Posterior cingulate gyrus (tissue), 11 donors: ENCODE measurements around the gene WBP1.

Experiments used
- DNase-seq, 10 donors: peaks; one replicate each; pipeline versions ENCODE4 v3.0.0 to v3.0.0-alpha.2; 2020 to 2021; ENCODE audit warnings: mixed read lengths in 3 of 10
- intact Hi-C: fragments of 100-400 bp; cut with DNase I; formaldehyde crosslinking; loops from one replicate; pipeline ENCODE4 v1.15.1; 2023

The WBP1 gene

DNA sequence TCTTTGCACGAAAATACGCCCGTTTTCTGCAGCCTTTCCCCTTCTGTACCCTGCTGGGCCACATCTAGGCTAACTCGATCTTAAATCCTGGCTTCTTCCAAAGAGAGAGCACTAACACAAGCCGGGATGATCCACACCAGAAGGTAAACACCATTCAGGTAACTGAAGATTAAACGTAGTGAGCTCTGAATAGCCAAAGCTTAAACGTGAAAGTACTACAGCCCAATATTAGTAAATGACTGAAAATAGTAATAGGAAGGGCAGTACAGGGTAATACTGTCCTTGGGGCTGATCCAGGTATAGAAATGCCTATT is 14.7 kb downstream of the WBP1 start:
- no peak for DNase-seq
- intact Hi-C loops = no loop called here

DNA sequence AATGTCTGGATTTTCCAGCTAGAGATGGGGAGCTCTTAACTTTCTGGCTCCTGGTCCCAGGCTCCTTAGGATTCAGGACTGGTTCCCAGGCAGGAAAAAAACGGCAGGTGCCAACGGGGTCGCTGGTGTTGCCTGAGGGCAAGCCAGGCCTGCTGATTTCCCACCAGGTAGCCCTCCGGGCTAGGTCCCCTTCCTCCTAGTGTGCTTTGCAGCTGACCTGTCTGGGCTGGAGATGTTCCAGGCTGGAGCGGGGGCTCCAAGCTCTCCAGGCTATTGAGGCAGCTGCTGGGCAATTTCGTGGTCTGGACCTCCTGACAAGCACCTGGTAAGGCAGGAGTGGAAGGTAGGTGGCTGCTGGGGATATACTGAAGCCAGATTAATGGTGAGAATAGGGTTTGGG is 16.2 kb downstream of the WBP1 start:
- no peak for DNase-seq
- intact Hi-C loops = no loop called here

DNA sequence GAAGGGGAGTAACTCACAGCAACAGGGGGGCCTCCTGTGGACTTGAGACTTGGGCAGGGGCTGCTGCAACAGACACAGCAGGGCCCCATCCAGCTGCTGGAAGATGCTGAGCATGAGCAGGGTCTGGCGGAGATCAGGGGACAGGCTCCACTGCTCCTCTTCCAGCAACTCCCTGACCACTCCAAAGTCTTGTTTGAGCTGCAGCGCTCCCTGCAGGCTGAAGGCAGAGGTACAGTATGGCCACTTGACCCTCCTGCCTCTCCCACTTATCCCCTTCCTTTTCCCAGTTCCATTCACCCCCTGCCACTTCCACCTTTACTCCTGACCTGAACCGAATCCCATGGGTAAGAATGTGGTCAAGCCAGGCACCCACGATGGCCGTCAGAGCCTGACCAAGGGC is 16.7 kb downstream of the WBP1 start:
- intact Hi-C loops = no loop called here
- no peak for DNase-seq

DNA sequence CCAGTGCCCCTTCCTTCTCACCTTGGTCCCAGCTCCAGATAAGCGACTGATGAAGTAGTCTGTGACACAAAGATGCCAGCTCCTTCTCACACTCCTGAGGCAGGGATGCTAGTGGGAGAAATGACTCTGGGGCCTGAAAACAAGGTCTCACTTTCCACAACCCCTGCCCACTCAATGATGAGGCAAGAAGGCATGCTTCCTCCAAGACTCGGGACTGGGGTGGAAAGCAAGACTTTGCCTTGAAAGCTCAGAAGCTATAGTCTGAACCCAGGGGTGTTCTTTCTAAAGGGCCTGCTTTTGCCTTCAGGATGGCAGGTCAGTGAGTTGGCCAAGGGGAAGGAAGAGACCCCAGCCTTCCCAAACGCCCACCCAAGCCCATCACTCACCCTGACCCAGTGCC is 23.2 kb downstream of the WBP1 start:
- DNase-seq = no peak
- intact Hi-C loops = no loop called here

- peak in 5 of 10 donors; percentile 58 to 94 (median 85) for DNase-seq
- intact Hi-C loops = no loop called here
Measured at GRCh38 chr2:74481961-74482800, 23.9 kb downstream of the WBP1 start.

DNA sequence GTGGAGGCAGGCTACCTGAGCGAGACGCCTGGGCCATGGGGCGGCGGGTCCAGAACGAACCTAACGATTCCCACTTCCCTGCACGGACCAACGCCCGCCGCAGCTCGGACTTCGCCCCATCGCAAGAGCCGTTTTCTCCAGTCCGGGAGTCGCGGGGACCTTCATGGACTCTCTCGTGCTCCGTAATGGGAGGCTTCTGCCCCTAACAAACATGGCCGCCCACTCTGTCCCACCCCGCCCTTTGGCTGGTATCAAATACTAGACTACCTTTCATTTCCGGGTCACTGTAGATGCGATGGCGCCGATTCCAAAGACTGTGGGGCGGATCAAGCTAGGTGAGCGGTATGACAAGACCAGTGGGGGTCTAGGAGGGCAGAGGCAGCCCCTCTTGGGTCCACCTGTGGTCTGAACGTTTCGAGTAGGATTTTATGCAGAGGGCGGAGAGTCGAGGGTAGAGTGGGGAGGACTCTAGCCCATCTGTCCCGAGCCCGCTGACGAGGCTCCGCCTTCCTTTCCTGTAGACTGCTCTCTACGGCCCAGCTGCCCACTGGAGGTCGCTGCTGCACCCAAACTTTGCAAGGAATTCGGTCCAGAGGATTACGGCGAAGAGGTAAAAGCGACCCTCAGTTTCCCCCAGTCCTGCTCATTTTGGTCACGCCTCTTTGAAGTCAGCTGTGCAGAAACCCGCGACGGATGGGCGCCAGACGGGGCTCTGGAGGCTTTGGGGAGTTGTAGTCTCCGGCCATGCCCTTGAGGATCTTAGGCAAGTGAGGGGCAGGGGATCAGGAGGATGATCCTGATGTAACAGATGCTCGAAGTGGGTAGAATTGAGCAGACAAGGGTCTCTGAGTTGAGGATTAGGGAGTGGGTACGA is 24.8 kb downstream of the WBP1 start, which contains the start of the genes CCDC142 and TTC31:
CCDC142 (minus strand) TSS at position 198 of the 874 bp plus-strand sequence; CDS start at position 37, 161 bp downstream.
TTC31 (plus strand) TSS at position 281 of the 874 bp plus-strand sequence; CDS start at position 296, 15 bp downstream.
- peak; percentile 90 to 99 (median 94) for DNase-seq

GRCh38 chr2:74483675-74484164 is 25.5 kb downstream of the WBP1 start:
- intact Hi-C loops = loop anchor here (1.0 kb wide), 4 partner anchors 24 to 104 kb away; partner anchors contain the start of genes AUP1, HTRA2, INO80B and PCGF1
- DNase-seq = peak in 1 of 10 donors; percentile 50

More for the DNA sequence above, 24.8 kb downstream of the WBP1 start, which contains the start of the genes CCDC142 and TTC31:
- intact Hi-C loops = loop anchor here (1.0 kb wide), 4 partner anchors 24 to 104 kb away; partner anchors contain the start of genes AUP1, HTRA2, INO80B and PCGF1

GRCh38 chr2:74486141-74486540 is 27.9 kb downstream of the WBP1 start:
- no peak for DNase-seq
- intact Hi-C loops = no loop called here

GRCh38 chr2:74488643-74489481 is 30.6 kb downstream of the WBP1 start:
- DNase-seq = peak in 1 of 10 donors; percentile 49
- intact Hi-C loops = no loop called here

GRCh38 chr2:74489906-74490305 is 31.7 kb downstream of the WBP1 start:
- intact Hi-C loops = no loop called here
- DNase-seq = peak in 2 of 10 donors; percentile 56 to 68

DNA sequence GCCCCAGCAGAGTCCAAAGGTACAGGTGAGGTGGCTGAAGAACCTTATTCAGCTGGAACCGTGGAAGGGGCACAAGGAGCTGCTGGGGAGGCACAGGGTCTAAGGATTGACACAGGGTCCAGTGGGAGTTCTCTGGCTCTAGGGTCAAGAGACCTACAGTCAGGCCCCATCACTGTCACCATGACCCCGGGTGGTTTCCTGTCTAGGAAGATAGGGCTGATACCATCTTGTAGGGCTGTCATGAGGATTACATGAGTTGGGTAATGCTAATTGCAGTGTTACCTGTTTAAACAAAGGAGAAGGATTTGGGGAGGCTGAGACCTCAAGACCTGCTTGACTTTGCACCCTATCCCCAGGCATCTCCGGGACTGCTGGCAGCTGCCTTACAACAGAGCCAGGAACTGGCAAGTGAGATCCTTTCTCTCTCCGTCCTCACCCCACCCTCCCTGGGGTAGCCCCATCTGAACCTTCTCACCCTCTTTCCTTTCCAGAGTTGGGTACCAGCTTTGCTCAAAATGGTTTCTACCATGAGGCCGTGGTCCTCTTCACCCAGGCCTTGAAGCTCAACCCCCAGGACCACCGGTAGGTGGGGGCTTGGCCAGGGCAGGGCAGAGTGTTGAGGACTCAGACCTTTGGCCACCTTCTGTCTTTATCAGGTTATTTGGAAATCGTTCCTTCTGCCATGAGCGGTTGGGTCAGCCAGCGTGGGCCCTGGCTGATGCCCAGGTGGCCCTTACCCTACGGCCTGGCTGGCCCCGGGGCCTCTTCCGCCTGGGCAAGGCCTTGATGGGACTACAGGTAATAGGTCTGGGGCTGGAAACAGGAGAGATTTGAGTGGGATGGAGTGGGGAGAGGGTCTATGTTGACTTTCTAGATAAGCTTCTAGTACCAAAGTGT is 33.7 kb downstream of the WBP1 start:
- intact Hi-C loops = no loop called here
- DNase-seq = peak in 2 of 10 donors; percentile 26 to 55

DNA sequence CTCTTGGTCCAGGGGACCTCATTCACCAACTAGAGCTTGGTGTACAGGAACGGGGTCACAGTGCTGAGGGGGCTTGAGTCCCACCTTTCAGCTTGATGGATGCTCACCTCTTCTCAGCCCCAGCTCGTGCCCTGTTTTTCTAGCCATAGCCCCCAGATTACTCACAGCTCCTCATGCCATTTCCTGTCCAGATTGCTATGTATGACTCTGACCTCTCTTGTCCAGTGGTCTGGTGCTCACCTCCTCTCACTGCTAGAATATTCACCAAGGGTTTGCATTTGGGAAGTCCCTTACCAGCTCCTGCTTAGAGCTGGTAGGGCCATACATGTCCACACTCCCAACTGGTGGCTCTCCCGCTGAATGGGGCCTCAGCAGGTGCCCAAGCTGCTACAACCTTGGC is 35.3 kb downstream of the WBP1 start:
- intact Hi-C loops = no loop called here
- DNase-seq = peak in 1 of 10 donors; percentile 7

DNA sequence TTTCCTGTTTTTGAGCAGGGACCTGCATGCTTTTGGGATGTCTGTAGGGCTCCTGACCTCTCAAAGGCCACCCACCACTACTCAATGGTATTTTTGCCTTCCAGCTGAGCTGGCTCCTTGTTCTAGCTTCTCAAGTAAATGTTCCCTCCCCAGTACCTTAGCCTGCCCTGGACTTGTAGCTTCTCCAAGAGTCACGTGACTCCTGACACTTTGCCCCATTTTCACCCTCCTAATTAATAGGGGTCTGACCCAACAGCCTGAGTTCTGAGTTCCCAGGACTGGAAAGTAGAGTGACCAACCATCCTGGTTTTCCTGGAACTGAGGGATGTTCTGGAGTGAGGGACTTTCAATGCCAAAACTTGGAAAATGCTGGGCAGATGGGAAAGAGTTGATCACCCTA is 37.2 kb downstream of the WBP1 start:
- intact Hi-C loops = no loop called here
- no peak for DNase-seq

- intact Hi-C loops = no loop called here
- no peak for DNase-seq
Measured at GRCh38 chr2:74496997-74497776, 38.9 kb downstream of the WBP1 start.

DNA sequence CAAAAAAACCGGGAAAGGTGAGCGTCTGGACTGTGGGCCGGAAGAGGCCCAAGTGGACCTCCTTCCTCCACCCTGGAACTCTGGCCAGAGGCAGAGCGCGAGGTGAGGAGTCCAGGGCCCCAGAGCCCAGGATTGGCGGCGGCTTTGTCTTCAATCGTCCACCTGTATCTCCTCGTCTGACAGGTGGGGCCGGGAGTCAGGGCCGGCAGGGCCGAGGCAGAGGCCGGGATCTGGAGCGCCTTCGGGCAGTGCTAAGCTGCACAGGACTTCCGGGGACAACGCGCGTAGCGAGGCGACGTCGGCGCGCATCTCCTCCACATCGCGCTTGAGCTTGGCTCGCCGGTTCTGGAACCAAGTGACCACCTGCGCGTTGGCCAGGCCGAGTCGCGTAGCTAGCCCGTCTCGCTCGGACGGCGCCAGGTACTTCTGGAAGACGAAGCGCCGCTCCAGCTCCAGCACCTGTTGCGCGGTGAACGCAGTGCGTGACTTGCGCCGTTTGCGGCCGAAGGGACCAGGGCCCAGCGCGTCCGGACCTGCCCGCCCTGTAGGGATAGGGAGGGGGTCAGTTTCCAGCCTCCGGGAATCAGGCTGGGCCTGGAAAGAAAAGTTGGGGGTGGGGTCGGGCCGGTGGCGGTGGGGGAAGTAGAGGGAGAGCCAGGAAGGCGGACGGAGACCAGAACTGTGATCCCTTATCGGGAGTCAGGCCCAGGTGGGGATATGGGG is 39.7 kb downstream of the WBP1 start:
- DNase-seq = peak in 1 of 10 donors; percentile 80

GRCh38 chr2:74498500-74499266 is 40.4 kb downstream of the WBP1 start:
- intact Hi-C loops = no loop called here
- no peak for DNase-seq

More for the DNA sequence above, 39.7 kb downstream of the WBP1 start:
- intact Hi-C loops = no loop called here
